Frontal cortex (tissue), 4 donors: ENCODE data around the gene RAB10. TPM values are rescaled to one million over a fixed set of nuclear protein-coding genes. Genes with fewer than 3 reads are reported as not detected.
"Not testable (repeated sequence)": the region's sequence is repeated elsewhere in the genome, so short reads cannot be mapped to it uniquely, and the experiment has no call there.

Source experiments
- DNase-seq, 2 donors: peaks; one replicate each; pipeline ENCODE4 v3.0.0; 2012; ENCODE audit warnings: low spot score in 2 of 2
- FAIRE-seq: peaks from 2 replicates; lab custom pipeline; 2012; peaks lifted over from hg19 to GRCh38; lab: Jason Lieb, UNC
- total RNA-seq: library from RNA; depleted of rRNA; stranded (reverse); fragments of >200 nt; gene quantifications from one replicate; pipeline ENCODE4 v1.2.3, GENCODE V29; 2014
- donor health status: control.
- donor health status: control.
- donor health status: control.

The RAB10 gene
- total RNA-seq, 1 donor from 2014 or later = 152 TPM

GRCh38 chr2:26081556-26081955 lies 47.7 kb downstream of the RAB10 start:
- no peak for DNase-seq
- no peak for FAIRE-seq

GRCh38 chr2:26086155-26086637 lies 52.3 kb downstream of the RAB10 start:
- FAIRE-seq (no peak), DNase-seq (no peak)

DNA sequence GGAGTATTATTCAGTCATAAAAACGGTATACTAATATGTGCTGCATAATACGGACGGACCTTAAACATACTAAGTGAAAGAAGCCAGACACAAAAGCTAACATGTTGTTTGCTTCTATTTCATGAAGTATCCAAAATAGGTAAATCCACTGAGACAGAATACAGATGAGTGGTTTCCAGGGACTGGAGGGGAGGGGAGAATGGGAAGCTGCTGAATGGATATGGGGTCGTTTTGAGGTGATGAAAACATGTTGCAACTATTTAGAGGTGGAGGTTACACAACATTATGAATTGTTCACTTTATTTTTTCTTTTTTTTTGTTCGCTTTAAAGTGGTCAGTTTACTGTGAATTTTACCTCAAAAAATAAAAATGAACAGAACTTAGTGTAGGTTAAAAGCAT lies 52.9 kb downstream of the RAB10 start:
- no peak for DNase-seq
- FAIRE-seq = no peak

GRCh38 chr2:26088038-26088643 lies 54.3 kb downstream of the RAB10 start:
- DNase-seq = peak; percentile 17 to 40

GRCh38 chr2:26088931-26089330 lies 55.0 kb downstream of the RAB10 start:
- not testable (repeated sequence) for FAIRE-seq

More at GRCh38 chr2:26088038-26088643, 54.3 kb downstream of the RAB10 start:
- FAIRE-seq = no peak

GRCh38 chr2:26089337-26089736 lies 55.5 kb downstream of the RAB10 start:
- no peak for FAIRE-seq
- no peak for DNase-seq

More at GRCh38 chr2:26088931-26089330, 55.0 kb downstream of the RAB10 start:
- not testable (repeated sequence) for DNase-seq

DNA sequence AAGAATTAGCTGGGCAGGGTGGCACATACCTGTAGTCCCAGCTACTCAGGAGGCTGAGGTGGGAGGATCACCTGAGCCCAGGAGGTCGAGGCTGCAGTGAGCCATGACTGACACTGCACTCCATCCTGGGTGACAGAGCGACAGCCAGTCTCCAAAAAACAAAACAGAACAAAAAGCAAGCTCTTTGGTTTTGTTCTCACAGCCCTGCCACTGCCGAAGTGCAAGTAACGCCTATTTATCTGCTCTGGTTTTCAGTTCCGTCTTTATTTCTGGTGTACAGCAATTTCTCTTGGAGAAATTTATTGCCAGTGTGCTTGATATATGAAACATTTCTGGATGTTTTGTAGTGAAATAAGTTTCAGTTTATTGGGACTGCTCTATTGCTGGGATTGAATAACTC lies 61.9 kb downstream of the RAB10 start:
- DNase-seq (no peak), FAIRE-seq (no peak)

DNA sequence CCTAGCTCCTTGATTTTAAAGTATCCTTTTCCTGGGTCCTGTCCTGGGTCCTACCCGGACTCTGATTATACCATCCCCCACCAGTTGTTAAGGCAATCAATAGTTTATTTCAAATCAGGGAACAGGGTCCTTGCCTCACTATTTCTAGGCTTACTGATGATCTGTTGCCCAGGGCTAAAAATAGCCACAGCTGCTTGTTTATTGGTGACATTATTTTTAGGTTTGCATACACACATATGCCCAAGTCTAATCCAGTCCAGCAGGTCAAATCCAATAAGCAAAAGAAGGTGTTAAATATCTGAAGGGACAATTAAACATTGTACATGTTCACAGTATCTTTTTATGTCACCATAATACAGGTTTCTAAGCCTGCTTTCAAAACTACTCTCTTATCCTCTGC lies 66.0 kb downstream of the RAB10 start:
- DNase-seq (no peak), FAIRE-seq (no peak)

DNA sequence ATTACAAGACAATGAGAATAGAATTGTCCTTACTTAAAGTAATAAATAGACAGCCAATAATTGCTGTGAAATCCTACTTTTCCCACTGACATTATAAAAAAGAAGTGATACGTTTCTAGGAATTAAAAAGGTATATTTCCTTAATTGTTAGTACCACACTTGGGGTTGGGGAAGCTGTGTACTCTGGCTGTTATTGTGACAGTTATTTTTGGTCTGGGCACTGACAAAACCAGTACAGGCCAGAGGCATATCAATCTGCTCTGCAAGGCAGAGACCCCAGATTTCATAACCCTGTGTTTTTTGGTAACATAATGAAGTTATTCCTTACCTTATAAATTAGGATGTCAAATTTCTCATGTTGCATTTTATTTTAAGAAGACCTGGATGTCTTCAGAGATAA lies 66.5 kb downstream of the RAB10 start:
- no peak for FAIRE-seq
- DNase-seq = no peak

DNA sequence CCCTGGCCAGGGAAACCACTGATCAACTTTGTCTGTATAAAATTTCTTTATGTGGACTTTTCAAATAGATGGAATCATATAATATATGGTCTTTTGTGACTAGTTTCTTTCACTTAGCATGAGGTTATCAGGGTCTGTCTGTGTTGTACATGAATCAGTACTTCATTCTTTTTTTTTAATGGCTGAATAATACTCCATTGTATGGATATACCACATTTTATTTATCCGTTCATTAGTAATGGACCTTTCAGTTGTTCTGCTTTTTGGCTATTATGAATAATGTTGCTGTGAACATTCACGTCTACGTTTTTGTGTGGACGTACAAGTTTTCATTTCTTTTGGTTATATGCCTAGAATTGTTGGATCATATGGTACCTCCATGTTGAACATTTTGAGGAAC lies 69.9 kb downstream of the RAB10 start:
- FAIRE-seq (no peak), DNase-seq (no peak)

DNA sequence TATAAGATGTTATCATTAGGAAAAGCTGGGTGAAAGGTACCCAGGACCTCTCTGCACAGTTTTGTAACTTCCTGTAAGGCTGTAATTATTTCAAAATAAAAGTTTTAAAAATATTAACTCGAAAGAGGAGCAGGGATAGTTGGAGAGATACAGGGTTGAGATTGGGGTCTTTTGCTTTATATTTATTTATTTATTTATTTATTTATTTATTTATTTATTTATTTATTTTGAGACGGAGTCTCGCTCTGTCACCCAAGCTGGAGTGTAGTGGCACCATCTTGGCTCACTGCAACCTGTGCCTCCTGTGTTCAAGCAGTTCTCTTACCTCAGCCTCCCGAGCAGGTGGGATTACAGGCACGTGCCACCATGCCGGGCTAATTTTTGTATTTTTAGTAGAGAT lies 74.8 kb downstream of the RAB10 start:
- FAIRE-seq, DNase-seq: not testable (repeated sequence)

DNA sequence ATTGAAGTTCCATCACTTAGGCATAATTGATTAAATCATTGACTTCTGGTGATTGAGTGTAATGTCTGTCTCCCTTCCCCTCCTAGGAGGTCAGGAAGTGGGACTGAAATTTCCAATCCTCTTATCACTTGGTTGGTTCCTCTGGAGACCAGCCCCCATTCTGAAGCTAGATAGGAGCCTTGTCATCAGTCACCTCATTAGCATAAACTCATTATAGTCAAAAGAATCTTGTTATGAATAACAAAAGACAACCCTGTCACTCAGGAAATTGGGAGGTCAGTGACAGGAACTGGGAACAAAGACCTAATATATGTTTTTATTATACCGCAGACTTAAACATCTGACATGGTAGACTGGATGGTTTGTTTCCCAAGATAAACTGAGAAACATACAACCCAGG lies 78.3 kb downstream of the RAB10 start:
- FAIRE-seq (no peak), DNase-seq (no peak)

DNA sequence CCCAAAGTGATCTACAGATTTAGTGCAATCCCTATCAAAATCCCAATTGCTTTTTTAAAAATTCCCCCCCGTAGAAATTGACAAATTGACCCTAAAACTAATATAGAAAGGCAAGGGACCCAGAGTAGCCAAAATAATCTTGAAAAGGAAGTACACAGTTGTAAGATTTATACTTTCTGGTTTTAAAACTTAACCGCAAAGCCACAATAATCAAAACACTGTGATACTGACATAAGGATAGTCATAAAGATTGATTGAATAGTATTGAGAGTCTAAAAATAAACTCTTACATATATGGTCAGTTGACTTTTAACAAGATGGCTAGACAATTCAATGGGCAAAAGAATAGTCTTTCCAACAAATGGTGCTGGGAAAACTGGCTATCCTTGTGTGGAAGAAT lies 80.3 kb downstream of the RAB10 start:
- DNase-seq = no peak
- no peak for FAIRE-seq

DNA sequence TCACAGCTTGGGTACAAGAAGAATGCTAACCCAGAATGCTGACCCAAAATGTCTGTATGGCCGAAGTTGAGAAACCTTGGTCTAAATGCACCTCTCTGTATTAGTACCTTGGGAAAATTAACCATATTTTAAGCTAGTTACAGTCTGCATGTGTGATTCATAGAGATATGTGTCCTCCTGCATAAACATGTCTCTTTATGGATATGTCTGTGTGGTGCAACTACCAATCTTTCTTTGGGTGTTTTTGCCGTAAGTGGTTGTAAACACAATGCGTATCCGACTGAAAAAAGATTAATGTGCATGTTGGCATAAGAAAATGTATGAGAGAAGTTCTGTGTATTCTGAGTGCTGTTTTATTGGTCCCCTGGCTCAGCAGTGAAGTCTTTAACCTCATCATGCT lies 84.8 kb downstream of the RAB10 start:
- FAIRE-seq = no peak
- no peak for DNase-seq

DNA sequence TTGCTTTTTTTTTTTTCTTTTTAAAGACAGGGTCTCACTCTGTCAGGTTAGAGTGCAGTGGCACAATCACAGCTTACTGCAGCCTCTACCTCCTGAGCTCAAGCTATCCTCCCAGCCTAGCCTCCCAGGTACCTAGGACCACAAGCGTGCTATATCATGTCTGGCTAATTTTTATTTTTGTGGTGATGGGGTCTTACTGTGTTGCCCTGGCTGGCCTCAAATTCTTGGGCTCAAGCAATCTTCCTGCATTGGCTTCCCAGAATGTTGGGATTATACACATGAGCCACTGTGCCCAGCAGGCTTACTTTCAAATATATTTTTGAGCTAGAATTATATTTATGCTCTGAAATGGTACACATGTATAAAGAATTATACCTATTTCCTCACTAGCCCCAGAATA lies 85.6 kb downstream of the RAB10 start:
- DNase-seq = no peak
- no peak for FAIRE-seq

DNA sequence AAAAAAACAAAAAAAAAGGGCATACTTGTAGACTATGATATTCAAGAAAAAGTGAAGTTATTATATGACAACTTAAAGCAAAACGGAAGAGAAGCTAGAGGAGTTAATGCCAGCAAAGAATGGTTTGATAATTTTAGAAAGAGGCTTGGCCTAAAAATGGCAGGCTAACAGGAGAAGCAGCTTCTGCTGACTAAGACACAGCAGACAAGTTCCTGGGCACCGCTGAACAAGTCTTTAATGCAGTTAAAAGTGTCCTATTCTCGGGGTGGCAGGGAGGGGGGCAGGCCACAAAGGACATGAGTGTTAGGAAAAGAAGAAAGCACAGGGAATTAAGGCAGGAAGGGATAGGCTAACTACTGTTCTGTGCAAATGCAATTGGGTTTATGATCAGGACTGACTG lies 88.7 kb downstream of the RAB10 start:
- no peak for FAIRE-seq
- DNase-seq = no peak

GRCh38 chr2:26123426-26123825 lies 89.5 kb downstream of the RAB10 start:
- FAIRE-seq (no peak), DNase-seq (no peak)

DNA sequence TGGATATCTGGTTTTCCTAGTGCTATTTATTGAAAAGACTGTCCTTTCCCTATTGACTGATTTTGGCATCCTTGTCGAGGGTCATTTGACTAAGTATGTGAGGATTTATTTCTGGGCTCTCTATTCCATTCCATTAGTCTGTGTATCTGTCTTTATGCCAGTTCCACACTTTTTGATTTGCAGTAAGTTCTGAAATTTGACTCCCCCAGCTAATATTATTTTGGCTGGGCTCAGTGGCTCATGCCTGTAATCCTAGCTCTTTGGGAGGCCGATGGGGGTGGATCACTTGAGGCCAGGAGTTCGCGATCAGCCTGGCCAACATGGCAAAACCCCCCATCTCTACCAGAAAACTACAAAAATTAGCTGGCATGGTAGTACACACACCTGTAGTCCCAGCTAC lies 92.2 kb downstream of the RAB10 start:
- FAIRE-seq (no peak), DNase-seq (no peak)

GRCh38 chr2:26128176-26128575 lies 94.3 kb downstream of the RAB10 start:
- no peak for FAIRE-seq
- no peak for DNase-seq

DNA sequence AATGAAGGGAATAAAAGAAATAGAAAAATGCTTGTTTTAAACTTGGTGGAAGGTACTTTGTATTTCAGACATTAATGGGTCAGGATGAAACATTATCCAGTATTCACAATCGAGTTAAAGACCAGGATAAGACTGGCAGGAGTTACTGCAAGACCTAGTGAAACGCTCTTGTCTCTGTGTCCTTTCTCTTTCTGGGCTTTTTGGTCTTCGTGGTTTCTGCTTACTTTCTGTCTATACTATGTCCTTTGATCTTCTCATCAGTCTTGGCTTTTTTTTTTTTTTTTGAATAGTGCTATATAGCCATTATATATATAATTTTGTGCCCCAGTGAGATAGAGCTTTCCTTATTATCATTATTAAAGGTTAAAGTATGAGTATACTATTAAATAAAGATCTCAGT lies 96.9 kb downstream of the RAB10 start:
- DNase-seq = no peak
- FAIRE-seq = no peak

DNA sequence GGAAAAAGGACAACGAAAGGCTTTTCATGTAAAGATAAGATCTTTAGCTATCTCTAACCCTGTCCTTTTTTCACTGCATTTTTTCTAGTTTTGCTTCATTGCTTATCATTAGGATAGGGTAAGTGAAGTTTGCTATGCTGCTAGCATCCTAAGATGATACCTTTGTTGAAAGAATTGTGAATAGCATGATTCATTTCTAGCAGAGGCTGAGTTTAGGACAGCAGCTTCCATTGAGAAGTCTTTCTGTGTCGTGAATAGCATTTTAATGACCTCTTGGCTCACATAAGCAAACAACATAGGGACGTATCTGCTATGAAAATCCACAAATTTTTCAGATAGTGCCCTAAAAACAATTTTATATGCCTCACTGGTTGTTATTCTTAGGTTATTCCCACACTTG lies 102.6 kb downstream of the RAB10 start:
- FAIRE-seq (peak; percentile 47), DNase-seq (peak in 1 of 2 donors; percentile 22)
